K562 (cell line): ENCODE results near the gene CDC6. TPM values are rescaled to one million over a fixed set of nuclear protein-coding genes. Genes with fewer than 3 reads are reported as not detected.

Experiments used
- ATF3 ChIP-seq, 2 experiments: fragments of 450-650 bp in 1 of 2; sonication (generic) in 1 of 2; formaldehyde crosslinking in 1 of 2; IDR thresholded peaks in 1 of 2; conservative IDR thresholded peaks in 1 of 2; 2 replicates each; pipeline versions ENCODE4 v1.6.1 to v1.8.1; 2016 to 2023; ENCODE audit warnings: mild to moderate bottlenecking in 2 of 2, moderate library complexity in 2 of 2, inconsistent platforms in 1 of 2, missing genetic modification reagents in 1 of 2
- CREM ChIP-seq: IDR thresholded peaks from 2 replicates; pipeline ENCODE4 v1.6.1; 2014; ENCODE audit warnings: antibody characterized with exemption, low read depth
- HIVEP1 ChIP-seq: fragments of 250-450 bp; sonication (Bioruptor Pico); IDR thresholded peaks from 2 replicates; pipeline ENCODE4 v1.4.0; 2020; ENCODE audit warnings: mild to moderate bottlenecking
- LCOR ChIP-seq: sonication (generic); formaldehyde crosslinking; IDR thresholded peaks from 2 replicates; pipeline ENCODE4 v1.8.0; 2022; ENCODE audit warnings: mild to moderate bottlenecking, missing genetic modification reagents
- MXD1 ChIP-seq: fragments of 250-450 bp; sonication (Bioruptor Pico); IDR thresholded peaks from 2 replicates; pipeline ENCODE4 v1.8.0; 2021; ENCODE audit warnings: borderline replicate concordance, mild to moderate bottlenecking, moderate library complexity; ENCODE audit not compliant: poor library complexity, severe bottlenecking
- PBX2 ChIP-seq, 2 experiments: IDR thresholded peaks in 1 of 2; conservative IDR thresholded peaks in 1 of 2; 2 replicates each; pipeline ENCODE4 v1.6.1; 2016; ENCODE audit warnings: low read depth in 2 of 2, mild to moderate bottlenecking in 1 of 2, missing compliant biosample characterization in 1 of 2, missing genetic modification characterization in 1 of 2, moderate library complexity in 1 of 2
- RERE ChIP-seq: sonication (generic); formaldehyde crosslinking; IDR thresholded peaks from 2 replicates; pipeline ENCODE4 v1.8.0; 2023; ENCODE audit warnings: missing genetic modification reagents, mild to moderate bottlenecking, borderline replicate concordance
- RFX1 ChIP-seq: fragments of 450-650 bp; IDR thresholded peaks from 2 replicates; pipeline ENCODE4 v1.6.1; 2016; ENCODE audit warnings: mild to moderate bottlenecking, moderate library complexity
- SIX5 ChIP-seq, 2 experiments: IDR thresholded peaks; 2 replicates each; pipeline ENCODE4 v1.6.1; 2011; ENCODE audit warnings: low read length in 2 of 2, borderline replicate concordance in 1 of 2, low read depth in 1 of 2, mild to moderate bottlenecking in 1 of 2, moderate library complexity in 1 of 2; ENCODE audit not compliant: insufficient read depth in 1 of 2
- SMC3 ChIP-seq: conservative IDR thresholded peaks from 2 replicates; pipeline ENCODE4 v1.6.1; 2011; ENCODE audit warnings: low read depth, low read length, improper control_type of control experiment; ENCODE audit not compliant: insufficient read depth
- THRA ChIP-seq: fragments of 450-650 bp; IDR thresholded peaks from 2 replicates; pipeline ENCODE4 v1.6.1; 2017; ENCODE audit warnings: mild to moderate bottlenecking, moderate library complexity
- ZFP36 ChIP-seq: fragments of 150-350 bp; IDR thresholded peaks from 2 replicates; pipeline ENCODE4 v1.6.1; 2018; ENCODE audit warnings: low read length, low read depth; ENCODE audit not compliant: partially characterized antibody
- ZZZ3 ChIP-seq: fragments of 450-650 bp; IDR thresholded peaks from 2 replicates; pipeline ENCODE4 v1.6.1; 2016; ENCODE audit warnings: antibody characterized with exemption, mild to moderate bottlenecking, moderate library complexity
- polyA plus RNA-seq, 8 experiments: library from polyadenylated mRNA; depleted of rRNA in 4 of 8; stranded (reverse) in 5 of 8; unstranded in 3 of 8; fragments of >200 nt; fragmentation: Nextera tagmentation in 2 of 8; fragmentation: Illumina TruSeq in 1 of 8; extraction: Ambion mirVana in 2 of 8; extraction: Trizol in 1 of 8; gene quantifications; 2 replicates each; pipeline versions ENCODE4 v1.2.1 to v1.2.3, GENCODE V29; 2011 to 2014; ENCODE audit warnings: inconsistent platforms in 1 of 8, missing spikeins in 1 of 8
- total RNA-seq, 7 experiments: library from RNA; depleted of rRNA in 6 of 7; stranded (reverse); fragments of >200 nt in 6 of 7; fragmentation: Illumina TruSeq in 2 of 7; extraction: Trizol in 2 of 7; gene quantifications; 2 replicates each; pipeline versions ENCODE4 v1.2.1 to v1.2.3, GENCODE V29; 2011 to 2021; ENCODE audit warnings: low replicate concordance in 1 of 7

CDC6 gene
- total and polyA plus RNA-seq, 9 of the 15 experiments (the other 6 are each of a cell fraction or from before 2014, with no cell fraction given): 29.6 to 141 (median 106) TPM

- TF ChIP-seq THRA: no peak
- no peak for TF ChIP-seq RERE
- TF ChIP-seq SIX5 (IDR thresholded peaks at IDR 0.05; ENCODE audit: borderline replicate concordance in 1 of 2, insufficient read depth in 1 of 2, low read depth in 1 of 2, low read length in 2 of 2): no peak
- no peak for TF ChIP-seq PBX2 (CRISPR knock-in tag; IDR thresholded peaks at IDR 0.05; ENCODE audit: low read depth)
- TF ChIP-seq PBX2 (tag; conservative IDR thresholded peaks at IDR 0.05; ENCODE audit: low read depth): peak; percentile 90
- TF ChIP-seq ZZZ3: no peak
- no peak for TF ChIP-seq SMC3
- peak; percentile 48 for TF ChIP-seq ATF3 (IDR thresholded peaks at IDR 0.05)
- no peak for TF ChIP-seq ATF3 (CRISPR knock-in tag; conservative IDR thresholded peaks at IDR 0.05)
- no peak for TF ChIP-seq LCOR (CRISPR knock-in tag)
- TF ChIP-seq HIVEP1 (CRISPR knock-in tag): no peak
- TF ChIP-seq ZFP36: no peak
- TF ChIP-seq MXD1 (CRISPR knock-in tag): no peak
- peak; percentile 62 for TF ChIP-seq CREM
- TF ChIP-seq RFX1: peak; percentile 94
Observed at GRCh38 chr17:40349895-40350688, 62.4 kb downstream of the CDC6 start (continued).
